Left lung (tissue), 10 donors: ENCODE data around the gene TNS3. TPM values are rescaled to one million over a fixed set of nuclear protein-coding genes. Genes with fewer than 3 reads are reported as not detected.

ENCODE experiments used
- ATAC-seq: fragments of 200-7000 bp; cut with Tn5 transposase; one replicate; pipeline ENCODE4 v1.9.1; 2020; ENCODE audit warnings: moderate library complexity
- DNase-seq, 4 donors: peaks; one replicate each; pipeline ENCODE4 v3.0.0-alpha.2; 2013 to 2020
- H3K27ac ChIP-seq, 2 donors: fragments of 200-600 bp; sonication (generic) in 1 of 2; one replicate each; pipeline versions ENCODE4 v1.5.0 to v1.8.0; 2020 to 2021
- H3K27me3 ChIP-seq, 2 donors: fragments of 200-600 bp; sonication (generic) in 1 of 2; one replicate each; pipeline versions ENCODE4 v1.5.0 to v1.8.0; 2020 to 2021
- H3K36me3 ChIP-seq, 2 donors: fragments of 200-600 bp; sonication (generic) in 1 of 2; one replicate each; pipeline versions ENCODE4 v1.5.0 to v1.8.0; 2020 to 2021
- H3K4me1 ChIP-seq, 2 donors: fragments of 200-600 bp; one replicate each; pipeline ENCODE4 v1.8.0; 2021
- H3K4me3 ChIP-seq, 2 donors: fragments of 200-600 bp; sonication (generic) in 1 of 2; one replicate each; pipeline versions ENCODE4 v1.5.0 to v1.8.0; 2020 to 2021; ENCODE audit warnings: mild to moderate bottlenecking in 1 of 2
- H3K9me3 ChIP-seq, 2 donors: fragments of 200-600 bp; sonication (generic) in 1 of 2; one replicate each; pipeline versions ENCODE4 v1.5.0 to v1.8.0; 2020 to 2021
- CTCF ChIP-seq, 2 donors: fragments of 200-600 bp; sonication (generic) in 1 of 2; IDR thresholded peaks; one replicate each; pipeline versions ENCODE4 v1.5.0 to v1.8.0; 2021; ENCODE audit warnings: antibody characterized with exemption in 2 of 2
- intact Hi-C, 2 donors: fragments of 100-400 bp; cut with DNase I; formaldehyde crosslinking; loops; one replicate each; pipeline versions ENCODE4 v1.11.2 to v1.14.2; 2022
- polyA plus RNA-seq, 6 donors: library from polyadenylated mRNA; unstranded; fragments of 120-200 nt; gene quantifications; one replicate each; pipeline ENCODE4 v1.2.1, GENCODE V29; 2013; ENCODE audit not compliant: insufficient read length in 6 of 6
- total RNA-seq, 2 donors: library from RNA; stranded (reverse); fragmentation: NEBNext Ultra II Directional; extraction: Animal tissue kit (Norgen Biotek cat#: 25700); gene quantifications; one replicate each; pipeline ENCODE4 v1.2.1, GENCODE V29; 2021
- donor health status: DM: no; HTN: yes; CAD: no.
- donor health status: DM: no; HTN: no; CAD: no.

TNS3 gene
- total and polyA plus RNA-seq, 8 donors: 86.3 to 151 (median 97.8) TPM

DNA sequence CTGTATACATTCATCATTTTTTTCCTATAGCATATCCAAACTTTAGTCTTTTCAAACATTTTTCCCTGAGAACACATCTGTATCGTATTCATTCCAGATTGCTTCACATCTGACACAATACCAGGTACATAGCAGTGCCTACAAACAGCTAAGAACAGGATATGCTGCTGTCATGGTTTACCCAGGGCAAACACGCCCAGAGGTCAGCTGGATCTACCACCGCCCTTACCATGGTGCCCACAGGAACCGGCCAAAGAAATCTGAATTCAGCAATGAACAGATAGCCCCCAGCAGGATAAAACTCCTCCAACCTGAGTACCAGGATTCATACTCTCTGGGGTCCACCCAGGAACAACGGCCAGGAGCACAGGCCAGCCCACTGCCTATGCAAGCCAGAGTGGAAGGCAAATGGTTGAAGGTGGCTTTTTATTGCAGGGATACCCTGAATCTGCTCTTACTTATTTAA lies 43.0 kb downstream of the TNS3 start:
- Histone ChIP-seq H3K9me3 (no peaks in the 10 kb centered on the region), H3K36me3 (no peaks in the 10 kb centered on the region), H3K4me3 (no peak overlapping the region), H3K4me1 (peaks cover 14 to 37% of the 10 kb centered on the region in 2 donors), H3K27ac (no peak overlapping the region), H3K27me3 (peaks cover 0 to 20% of the 10 kb centered on the region in 2 donors)
- intact Hi-C loops: no loop called here
- no peak for ATAC-seq
- TF ChIP-seq CTCF (IDR thresholded peaks at IDR 0.05): no peak
- peak in 1 of 4 donors; percentile 10 for DNase-seq

DNA sequence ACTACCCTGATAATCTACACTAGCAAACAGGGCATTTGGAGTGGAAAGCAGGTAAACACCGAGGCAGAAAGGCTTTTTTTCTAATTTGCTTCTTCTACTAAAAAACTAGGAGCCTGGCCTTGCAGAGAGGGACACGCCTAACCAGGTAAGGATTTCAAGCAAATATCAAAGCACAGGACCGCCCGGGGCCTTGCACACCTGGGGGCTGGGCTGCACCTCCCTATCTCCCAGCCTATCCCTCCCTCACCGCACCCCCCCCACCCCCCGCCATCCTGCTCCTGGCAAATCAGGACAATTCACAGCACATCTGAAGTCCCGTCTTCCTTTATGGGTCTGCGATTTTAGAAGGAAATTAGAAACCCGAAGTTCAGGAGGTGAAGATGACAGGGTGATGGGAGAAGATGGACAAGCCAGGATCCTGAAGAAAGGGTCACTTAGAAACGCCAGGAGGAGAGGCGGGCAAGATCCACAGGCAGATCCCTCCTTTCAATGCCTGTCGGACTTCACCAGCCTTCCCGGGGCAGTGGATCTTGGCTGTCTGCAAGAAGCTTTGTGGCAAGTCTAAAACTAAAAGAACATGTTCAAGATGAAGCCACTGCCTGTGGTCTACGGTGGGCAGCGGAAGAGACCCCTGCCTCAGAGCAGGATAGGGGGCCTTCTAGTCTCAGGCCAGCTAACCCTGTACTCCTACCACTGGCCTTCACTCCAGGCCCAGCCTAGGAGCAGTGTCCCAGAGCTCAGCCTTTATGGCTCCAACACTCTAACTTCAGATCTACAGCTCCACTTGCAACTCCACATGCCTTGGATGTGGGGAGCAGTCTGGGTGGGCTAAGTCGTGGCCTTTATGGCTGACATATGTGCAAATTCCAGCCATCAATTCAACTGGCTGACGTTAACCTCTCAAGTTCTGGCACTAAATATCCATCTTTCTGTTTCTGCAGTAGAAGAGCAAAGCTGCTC lies 43.9 kb downstream of the TNS3 start:
- peaks cover 0 to 20% of the 10 kb centered on the region in 2 donors for H3K27me3 ChIP-seq
- no peak overlapping the region for H3K27ac ChIP-seq
- intact Hi-C loops: no loop called here
- no peaks in the 10 kb centered on the region for H3K36me3 ChIP-seq
- no peak for TF ChIP-seq CTCF (IDR thresholded peaks at IDR 0.05)
- H3K4me3 ChIP-seq: peak overlapping the region in 1 of 2 donors; percentile 38
- H3K4me1 ChIP-seq: peaks cover 14 to 31% of the 10 kb centered on the region in 2 donors
- DNase-seq: peak in 3 of 4 donors; percentile 13 to 73 (median 45)
- ATAC-seq: no peak
- H3K9me3 ChIP-seq: no peaks in the 10 kb centered on the region

DNA sequence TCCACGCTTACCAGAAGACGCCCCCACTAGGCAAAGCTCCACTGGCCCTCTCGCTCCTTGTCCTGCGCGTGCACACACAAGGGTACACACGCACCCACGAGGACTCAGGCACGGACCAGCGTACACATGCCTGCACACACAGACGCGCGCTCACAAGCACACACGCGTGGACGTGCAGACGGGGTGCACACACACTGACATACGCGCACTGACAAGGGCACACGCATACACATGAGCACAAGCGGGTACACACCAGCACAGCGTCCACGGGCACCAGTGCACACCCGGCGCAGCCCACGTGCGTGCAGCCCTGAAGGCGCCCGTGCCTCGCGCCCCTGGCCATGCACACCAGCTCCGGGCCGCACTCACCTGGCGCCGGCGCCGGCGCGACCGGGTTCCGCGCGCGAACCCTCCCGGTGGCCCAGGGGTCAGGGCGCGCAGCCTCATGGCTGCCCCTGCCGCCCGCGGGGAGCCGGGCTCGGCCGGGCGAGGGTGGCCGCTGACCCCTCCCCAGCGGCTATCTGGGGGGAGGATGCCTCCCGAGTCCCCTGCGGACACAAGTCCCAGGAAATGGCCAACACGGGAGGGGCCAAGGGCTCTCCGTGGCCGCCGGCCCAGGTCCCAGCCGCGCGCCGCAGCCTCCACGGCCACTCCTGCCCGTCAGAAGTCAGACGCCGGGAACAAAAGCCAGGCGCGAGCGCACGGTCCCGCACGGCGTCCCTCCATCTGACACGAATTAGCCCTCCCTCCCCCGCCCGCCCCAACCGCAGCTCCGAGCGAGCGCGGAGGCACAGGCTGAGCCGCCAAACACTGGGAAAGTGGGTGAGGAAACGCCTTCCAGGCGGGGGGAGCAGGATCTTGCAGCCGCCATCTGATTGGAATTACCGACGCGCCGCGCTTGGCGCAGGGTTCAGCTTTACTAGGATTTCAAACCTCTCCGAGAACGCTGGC lies 45.0 kb downstream of the TNS3 start:
- peak; percentile 59 to 81 (median 71) for DNase-seq
- Histone ChIP-seq H3K4me3 (peak overlapping the region; percentile 38 to 40), H3K36me3 (no peaks in the 10 kb centered on the region), H3K9me3 (no peaks in the 10 kb centered on the region), H3K27me3 (peaks cover 0 to 20% of the 10 kb centered on the region in 2 donors), H3K27ac (no peak overlapping the region), H3K4me1 (peaks cover 14 to 31% of the 10 kb centered on the region in 2 donors)
- TF ChIP-seq CTCF (IDR thresholded peaks at IDR 0.05): no peak
- intact Hi-C loops: no loop called here
- ATAC-seq: peak; percentile 81

- no peaks in the 10 kb centered on the region for H3K36me3 ChIP-seq
- intact Hi-C loops: no loop called here
- H3K4me3 ChIP-seq: peak overlapping the region in 1 of 2 donors; percentile 38
- no peak for TF ChIP-seq CTCF (IDR thresholded peaks at IDR 0.05)
- H3K4me1 ChIP-seq: peaks cover 14 to 31% of the 10 kb centered on the region in 2 donors
- H3K9me3 ChIP-seq: no peaks in the 10 kb centered on the region
- DNase-seq (peak in 1 of 4 donors; percentile 37), ATAC-seq (no peak)
- no peak overlapping the region for H3K27ac ChIP-seq
- H3K27me3 ChIP-seq: peaks cover 0 to 20% of the 10 kb centered on the region in 2 donors
These were observed 45.9 kb downstream of the TNS3 start for GRCh38 chr7:47535704-47536628.
